Cerebellar nuclear complex (tissue), 1 donor: ENCODE measurements around the gene SPTAN1.
"Not testable (repeated sequence)": the region's sequence is repeated elsewhere in the genome, so short reads cannot be mapped to it uniquely, and the experiment has no call there.

ENCODE experiments used
- DNase-seq, 2 experiments: peaks; one replicate each; lab custom pipeline; 2025; lab: John Stamatoyannopoulos, UW

Gene SPTAN1

DNA sequence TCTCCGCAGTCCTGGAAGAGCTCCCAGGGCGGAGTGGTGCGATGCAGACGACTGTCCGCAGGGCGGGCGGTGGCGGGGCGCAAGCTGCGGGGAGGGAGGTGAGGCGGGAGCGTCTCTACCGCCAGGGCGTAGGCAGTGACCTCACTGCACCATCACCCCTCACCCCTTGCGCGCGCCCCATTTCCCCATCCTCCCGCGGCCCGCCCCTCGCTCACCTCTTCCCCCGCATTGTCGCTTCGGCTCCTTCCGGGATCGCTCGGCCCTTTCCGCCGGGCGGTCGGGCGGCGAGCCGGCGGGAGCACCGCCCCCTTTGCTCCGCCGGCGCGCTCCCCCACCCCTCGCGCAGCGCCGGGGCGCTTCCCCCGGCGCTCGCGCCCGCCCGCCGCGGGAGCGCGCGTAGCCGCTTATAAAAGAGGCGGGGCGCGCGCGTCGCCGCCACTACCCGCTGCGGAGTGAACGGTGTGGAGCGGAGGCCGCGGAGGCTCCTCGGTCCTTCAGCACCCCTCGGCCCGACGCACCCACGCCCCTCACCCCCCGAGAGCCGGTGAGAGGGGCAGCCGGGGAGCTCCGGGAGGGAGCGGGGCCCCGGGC, at the start of gene SPTAN1:
SPTAN1 (plus strand) TSS at position 435 of the 591 bp plus-strand sequence. CDS start 14,154 bp downstream, outside the sequence.
- peak in 1 of 2 experiments; percentile 75 for DNase-seq

DNA sequence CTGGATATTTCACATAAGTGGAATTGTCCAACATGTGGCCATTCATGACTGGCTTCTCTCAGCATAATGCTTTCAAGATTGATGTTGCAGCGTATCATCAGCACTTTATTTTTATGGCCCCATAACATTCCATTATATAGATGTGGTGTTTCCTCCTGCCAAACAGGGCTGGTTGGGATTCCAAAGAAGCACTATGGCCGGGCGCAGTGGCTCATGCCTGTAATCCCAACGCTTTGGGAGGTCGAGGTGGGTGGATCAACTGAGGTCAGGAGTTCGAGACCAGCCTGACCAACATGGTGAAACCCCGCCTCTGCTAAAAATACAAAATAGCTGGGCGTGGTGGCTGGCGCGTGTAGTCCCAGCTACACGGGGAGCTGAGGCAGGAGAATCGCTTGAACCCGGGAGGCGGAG, 49.0 kb upstream of the SPTAN1 start:
- not testable (repeated sequence) for DNase-seq

DNA sequence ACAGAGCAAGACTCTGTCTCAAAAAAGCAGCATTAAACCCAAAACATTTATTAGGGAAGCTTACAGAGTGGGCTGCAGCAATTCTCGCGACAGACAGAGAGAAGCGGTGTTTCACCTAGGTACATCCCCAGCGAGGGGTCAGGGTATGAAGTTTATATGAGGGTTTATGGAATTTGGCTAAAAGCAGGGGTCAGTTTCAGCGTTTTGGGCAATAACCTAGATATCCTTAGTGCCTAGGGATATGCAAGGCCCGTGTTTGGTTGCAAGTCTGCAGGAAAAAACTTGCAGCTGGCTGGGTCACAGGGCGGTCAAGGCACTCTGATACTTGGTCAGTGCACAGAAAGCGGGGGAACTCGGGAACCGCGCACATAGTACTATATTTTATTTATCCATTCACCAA, 48.5 kb upstream of the SPTAN1 start:
- no peak for DNase-seq

DNA sequence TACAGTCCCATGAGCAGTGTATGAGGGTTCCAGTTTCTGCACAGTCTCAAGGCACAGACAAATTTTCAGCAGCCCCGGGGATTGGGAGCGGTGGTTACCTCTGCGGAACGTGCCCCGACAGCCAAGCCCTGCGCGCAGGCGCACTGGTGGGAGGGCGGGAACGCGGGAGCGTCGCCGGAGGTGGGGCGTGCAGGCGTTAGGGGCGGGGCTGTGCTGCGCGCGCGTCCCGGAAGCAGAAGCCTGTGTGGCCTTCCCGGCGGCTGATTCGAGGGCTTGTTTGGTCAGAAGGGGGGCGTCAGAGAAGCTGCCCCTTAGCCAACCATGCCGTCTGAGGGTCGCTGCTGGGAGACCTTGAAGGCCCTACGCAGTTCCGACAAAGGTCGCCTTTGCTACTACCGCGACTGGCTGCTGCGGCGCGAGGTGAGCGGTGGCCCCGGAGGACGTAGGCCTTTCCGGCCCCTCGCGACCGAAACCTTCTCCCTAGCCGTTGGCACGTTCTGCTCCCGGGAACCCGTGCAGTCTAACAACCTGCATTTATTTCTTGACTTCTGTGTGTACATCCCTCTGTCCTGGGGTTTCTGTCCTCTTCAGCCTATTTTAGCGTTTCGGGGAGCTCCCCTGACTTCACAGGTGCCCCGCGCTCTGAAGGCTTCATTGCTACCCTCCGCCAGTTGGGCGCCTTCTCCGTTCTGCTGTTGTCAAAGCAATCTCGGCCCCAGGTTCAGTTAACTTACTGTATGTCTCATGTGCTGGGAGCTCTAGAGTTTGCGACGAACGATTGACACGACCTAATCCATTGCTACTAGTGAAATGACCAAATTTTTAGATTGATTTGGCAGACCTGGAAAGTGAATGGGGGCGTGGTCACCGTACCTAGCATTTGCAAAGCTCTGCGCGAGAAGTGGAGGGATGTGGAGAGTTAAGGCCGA, 47.6 kb upstream of the SPTAN1 start, which contains the start of gene GLE1:
GLE1 (plus strand) TSS at position 235 of the 929 bp plus-strand sequence; CDS start at position 322, 87 bp downstream.
- peak in 1 of 2 experiments; percentile 84 for DNase-seq

DNA sequence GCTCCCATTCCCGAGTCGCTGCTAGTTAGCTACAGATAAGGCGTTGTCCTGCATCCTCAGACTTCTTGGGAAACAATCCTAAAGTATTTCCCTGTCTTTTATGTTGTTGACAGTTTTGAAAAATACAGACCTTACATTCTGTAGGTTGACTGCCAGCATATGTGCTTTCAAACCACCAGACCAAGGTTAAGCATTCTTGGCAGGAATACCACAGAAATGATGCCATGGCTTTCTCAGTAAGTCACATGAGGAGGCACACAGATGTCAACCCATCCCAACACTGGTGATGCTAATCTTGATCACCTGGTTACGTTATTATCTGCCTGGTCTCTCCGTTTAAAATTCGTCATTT, 47.0 kb upstream of the SPTAN1 start:
- no peak for DNase-seq

DNA sequence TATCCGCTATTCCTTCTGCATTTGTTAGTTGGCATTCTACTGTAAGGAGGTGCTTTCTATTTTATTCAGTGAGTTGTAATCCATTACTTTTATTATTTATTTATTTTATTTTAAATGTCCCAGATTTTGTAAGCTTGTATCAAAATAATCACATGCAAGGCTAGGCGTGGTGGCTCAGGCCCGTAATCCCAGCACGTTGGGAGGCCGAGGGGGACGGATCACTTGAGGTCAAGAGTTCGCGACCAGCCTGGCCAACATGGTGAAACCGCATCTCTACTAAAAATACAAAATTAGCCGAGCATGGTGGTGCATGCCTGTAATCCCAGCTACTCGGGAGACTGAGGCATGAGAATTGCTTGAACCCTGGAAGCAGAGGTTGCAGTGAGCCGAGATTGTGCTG, 46.5 kb upstream of the SPTAN1 start:
- DNase-seq: not testable (repeated sequence)

DNA sequence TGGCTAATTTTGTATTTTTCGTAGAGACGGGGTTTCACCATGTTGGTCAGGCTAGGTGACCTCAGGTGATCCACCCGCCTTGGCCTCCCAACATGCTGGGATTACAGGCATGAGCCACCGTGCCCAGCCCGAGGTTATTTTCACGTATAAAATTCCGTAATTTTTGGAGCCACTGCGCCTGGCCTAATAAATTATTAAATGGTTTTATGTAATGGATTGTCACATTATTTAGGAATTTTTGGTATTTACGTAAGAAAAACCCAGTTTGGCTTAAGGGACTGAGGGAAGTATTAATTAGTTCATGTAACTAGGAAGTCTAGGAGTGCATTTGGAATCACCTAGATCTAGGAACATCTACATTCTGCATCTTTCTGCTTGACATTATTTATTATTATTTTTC, 39.6 kb upstream of the SPTAN1 start:
- no peak for DNase-seq

DNA sequence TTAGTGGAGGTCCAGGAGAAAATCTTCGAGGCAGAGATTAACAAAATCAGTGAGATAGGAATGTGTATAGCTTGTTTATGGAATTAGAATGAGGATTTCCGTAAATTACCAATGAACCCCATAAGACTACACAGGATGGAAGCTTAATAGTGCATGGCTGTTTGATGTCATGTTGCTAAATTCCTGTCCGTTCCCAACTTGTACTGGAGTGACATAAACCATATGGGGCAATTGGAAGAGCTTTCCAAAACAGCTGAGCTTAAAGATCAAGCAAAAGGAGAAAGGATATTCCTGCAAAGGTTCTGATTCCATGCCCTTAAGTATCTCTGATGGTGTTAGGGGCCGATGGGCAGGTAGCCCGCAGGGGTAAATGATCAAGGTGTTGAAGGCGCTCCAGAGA, 30.4 kb upstream of the SPTAN1 start:
- DNase-seq: no peak

DNA sequence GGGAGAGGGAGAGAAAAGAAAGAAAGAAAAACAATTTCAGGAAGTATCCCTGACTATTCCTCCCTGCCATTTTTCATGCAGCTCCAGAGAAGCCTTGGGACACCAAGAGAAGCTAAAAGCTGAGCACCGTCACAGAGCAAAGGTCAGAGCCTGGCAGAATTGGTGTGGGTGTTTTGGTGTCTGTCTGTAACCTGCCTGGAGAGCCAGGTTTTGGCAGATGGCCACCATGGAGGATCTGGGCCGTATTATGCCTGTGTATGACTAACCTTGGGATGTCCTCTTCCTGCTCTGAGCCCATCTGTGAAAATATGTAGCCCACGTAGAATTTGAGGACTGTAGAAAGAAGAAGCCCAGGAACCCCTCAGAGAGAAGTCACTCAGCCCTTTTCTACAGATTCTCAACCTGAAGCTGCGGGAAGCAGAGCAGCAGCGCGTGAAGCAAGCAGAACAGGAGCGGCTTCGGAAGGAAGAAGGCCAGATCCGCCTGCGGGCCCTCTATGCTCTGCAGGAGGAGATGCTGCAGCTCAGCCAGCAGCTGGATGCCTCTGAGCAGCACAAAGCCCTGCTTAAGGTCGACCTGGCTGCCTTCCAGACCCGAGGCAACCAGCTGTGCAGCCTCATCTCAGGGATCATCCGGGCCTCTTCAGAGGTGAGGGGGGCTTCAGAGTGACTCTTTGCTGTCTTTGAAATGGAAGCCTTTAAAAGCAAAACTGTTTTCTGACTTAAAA, 29.0 kb upstream of the SPTAN1 start:
- DNase-seq: no peak

DNA sequence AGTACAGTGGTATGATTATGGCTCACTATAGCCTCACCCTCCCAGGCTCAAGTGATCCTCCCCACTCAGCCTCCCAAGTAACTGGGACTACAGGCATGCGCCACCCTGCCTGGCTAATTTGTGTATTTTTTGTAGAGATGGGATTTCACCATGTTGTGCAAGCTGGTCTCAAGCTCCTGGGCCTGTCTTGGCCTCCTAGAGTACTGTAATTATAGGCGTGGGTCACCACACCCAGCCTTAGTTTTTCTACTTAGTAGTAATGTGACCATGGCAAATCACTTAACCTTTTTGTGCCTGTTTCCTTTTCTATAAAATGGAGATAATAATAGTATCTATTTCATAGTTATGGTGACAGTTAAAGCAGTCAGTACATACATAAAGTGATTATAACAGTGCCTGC, 25.7 kb upstream of the SPTAN1 start:
- no peak for DNase-seq

DNA sequence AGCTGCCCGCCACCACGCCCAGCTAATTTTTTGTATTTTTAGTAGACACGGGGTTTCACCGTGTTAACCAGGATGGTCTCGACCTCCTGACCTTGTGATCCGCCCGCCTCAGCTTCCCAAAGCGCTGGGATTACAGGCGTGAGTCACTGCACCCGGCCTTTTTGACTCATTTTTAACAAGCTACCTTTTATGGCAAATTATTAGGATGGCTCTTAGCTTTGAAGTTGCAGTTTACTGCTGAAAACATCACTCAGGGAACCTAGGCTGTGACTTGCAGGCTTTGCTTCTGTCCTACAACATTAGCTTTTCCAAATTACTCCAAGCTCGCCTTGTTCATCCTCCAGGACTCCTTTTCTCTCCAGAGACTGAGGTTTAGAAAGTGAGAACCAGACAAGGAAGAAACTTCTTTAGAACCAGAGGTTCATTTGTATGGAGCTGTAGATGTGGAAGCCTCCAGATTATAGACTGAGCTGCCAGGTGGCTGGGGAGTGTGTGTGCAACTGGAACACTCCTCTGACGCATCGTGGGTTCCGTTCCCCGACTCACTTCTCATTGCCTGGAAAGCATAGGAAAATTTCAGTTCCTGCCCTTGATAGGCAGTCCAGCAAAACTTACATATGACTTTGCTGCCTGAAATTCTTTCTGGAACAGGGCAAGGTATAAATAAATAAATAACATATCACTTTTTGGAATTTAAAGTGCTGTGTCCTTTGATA, 23.8 kb upstream of the SPTAN1 start:
- DNase-seq: no peak

DNA sequence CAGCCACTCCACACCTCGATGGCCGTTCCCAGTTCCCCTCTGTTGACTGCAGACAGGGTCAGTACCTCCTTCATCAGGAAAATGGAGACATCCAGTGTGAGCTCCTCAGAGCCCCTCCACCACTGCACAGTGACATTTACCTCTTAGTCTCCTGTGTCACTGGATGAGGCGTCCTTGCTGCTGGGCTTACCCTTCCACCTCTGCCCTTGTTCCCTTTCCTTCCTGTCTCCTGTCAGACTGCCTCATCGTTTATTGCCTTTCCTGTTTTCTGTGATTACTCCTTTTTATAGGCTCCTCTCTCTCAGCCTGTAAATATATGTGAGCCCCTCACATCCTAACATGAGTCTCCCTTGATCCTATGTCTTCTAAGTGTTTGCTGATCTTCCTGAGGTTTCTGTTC, 23.2 kb upstream of the SPTAN1 start:
- no peak for DNase-seq

DNA sequence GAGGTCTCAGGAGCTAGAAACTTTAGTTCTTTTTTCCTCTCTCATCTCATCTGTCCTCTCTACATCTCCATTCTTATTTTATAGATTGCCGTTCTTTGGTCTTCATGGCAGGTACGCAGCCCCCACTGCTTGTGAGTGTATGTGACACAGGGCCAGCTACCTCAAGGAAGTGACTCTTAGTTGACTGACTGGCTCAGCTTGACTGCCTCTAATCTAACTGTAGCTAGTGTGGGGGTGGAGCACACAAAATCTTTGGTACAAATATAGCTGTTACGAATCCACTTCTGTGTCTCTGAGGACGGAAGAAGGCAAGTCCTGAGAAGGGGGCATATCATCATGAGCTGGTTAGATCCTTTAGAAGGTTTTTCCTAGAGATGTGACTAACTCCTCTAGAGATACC, 19.8 kb upstream of the SPTAN1 start:
- no peak for DNase-seq

DNA sequence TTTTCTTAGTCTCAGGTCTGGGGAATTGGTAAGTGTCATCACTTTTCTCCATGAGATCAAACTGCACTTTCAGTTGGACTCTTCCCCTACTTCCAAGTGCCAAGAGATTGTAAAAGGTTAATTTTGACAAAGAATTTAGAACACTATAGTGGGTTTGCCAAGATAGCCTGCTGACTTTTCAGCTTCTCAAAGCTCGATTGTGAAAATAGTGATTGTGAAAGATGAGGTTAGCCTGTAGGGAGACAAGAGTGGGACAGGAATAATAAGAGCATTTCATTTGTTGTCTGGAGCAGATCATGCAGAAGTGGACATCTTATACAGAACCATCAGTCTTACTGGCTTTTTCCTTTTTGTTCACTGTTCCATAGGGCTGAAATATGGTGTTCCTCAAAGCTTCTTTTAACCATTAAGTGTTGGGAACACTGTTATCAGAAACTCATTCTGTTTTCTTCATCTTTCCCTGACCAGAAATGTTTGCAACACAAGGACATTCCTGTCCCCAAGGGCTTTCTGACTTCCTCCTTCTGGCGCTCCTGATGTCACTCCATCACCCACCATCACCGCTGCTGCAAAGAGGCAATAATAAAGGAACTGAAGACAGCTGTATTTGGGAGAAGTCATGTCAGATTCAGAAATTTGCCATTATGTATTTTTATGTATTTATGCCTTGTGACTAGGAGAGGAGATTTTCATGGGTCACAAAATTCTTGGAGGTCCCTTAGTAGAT, 11.6 kb upstream of the SPTAN1 start:
- no peak for DNase-seq

DNA sequence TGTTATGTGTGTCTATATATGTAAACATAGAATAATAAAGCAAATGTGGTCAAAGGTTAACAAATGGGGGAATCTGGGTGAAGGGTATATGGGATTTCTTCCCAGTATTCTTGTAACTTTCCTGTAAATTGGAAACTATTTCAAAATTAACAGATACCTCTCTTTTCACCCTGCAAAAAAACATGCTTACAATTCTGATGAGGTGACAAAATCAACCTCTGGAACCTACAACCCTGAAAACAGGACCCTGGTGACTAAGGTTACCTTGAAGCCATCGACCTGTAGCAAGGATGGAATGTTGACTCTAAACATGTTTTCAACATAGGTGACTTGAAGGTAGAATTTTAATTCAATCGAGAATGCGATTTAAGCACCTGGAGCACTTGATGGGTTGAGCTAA, 5.9 kb upstream of the SPTAN1 start:
- DNase-seq: no peak

DNA sequence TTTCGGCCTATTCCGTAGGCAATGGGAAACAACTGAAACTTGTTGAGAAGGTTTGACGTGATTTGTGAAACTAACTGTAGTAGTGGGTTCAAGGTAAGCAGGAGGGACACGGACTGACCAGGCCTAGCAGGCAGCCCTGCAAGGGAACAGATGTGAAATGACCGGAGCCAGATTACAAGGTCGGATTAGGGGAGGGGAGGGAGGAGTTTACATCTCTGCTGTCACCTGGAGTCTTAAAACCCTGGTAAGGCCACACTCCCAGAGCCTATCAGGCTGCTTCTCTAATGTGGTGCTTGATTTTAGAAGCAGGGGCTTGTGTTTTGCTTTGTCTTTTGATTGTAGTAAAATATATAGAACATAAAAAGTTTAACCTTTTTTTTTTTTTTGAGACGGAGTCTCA, 3.5 kb upstream of the SPTAN1 start:
- DNase-seq: no peak

DNA sequence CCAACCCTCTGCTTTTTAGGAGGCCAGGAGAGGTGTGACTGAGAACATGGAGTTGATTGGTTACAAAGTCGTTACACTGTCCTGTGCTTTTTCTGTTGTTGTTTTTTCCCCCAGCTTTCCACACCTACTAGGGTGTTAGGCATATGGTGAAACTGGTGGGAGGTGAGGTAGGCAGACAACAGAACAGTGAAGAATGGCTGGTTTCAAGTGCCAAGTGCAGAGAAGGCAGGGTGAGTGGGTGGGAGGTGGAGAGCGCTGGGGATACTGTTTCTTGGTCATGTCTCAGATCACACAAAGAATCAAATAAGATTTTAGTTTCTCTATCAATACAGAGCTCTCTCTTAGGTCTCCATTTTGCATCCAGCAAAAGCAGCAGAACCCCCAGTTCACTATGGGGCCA, 2.2 kb upstream of the SPTAN1 start:
- DNase-seq: no peak

DNA sequence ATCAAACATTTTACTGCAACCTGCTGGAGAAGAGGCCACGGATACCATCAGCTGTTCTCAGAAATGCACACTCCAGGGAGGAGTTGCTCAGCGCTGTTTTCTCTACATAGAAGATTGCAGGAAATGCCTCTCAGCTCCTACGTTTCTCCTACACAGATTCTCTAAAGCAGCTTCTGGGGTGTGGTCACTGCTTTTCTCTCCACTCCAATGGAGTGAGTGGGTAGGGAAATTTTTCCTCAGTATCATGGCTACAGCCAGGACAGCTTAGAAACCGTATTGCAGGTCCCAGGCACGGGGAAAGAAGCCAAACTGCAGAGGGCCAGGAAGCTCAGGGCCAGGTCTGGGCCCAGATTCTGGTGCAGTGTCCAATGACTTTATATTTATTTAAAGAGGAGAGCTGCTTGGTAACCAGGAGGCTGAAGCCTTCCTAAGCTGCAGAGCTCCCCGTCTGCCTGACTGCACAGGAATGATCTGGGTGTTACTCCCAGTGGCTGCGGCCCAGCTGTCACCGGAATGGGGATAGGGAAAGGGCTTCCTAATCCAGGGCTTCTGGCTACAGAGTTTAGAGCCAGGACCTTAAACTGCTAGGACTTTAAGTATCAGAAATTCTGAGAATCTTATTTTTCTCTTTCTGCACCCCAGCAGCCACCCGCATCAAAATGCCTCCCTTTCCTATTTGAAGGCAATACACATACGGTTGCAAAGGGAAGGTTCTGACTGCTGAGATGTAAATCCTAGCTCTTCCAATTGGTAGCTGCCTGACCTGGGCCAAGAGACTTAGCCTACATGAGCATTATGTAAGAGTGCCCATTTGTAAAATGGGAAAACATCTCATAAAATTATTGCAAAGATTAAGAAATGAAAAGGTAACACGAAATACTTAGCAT, 1.4 kb upstream of the SPTAN1 start:
- peak in 1 of 2 experiments; percentile 50 for DNase-seq

DNA sequence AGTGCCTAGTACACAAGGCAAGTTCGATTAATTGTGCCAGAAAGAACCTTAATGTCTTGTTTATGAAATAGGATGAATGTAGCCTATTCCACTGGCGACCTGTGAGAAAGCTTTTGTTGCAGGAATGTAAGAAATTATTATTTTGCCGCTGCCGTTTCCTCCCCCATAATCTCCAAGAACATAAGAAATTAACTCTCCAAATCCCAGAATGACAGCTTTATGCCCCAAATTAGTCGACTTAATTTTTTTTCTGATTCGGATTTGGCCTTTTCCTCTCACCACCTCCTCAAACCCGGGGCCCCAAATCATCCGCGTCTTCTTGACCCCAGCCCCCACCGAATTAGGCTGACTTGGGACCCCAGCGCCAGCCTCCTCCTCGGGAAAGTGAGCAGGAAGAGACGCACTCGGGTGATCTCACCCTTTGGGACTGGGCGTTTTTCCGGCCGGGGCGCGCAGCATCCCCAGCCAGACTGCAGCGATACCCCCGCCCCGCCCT, 682 bp upstream of the SPTAN1 start:
- no peak for DNase-seq
